SK-N-SH (cell line): ENCODE data around the gene CACNG7.

Experiments used
- CTCF ChIP-seq: fragments of 200-600 bp; sonication (generic); IDR thresholded peaks from 2 replicates; pipeline ENCODE4 v1.6.1; 2017; ENCODE audit warnings: antibody characterized with exemption, mild to moderate bottlenecking, moderate library complexity
- EP300 ChIP-seq, 2 experiments: IDR thresholded peaks; 2 replicates each; pipeline versions ENCODE4 v1.4.0 to v1.6.1; 2012; ENCODE audit warnings: borderline replicate concordance in 1 of 2, low read depth in 1 of 2, low read length in 1 of 2
- TAF1 ChIP-seq: IDR thresholded peaks from 2 replicates; pipeline ENCODE4 v1.6.1; 2012; ENCODE audit warnings: low read depth, mild to moderate bottlenecking, low read length, moderate library complexity, borderline replicate concordance

- TF ChIP-seq TAF1 (no peak), CTCF (no peak), EP300 (IDR thresholded peaks at IDR 0.05; ENCODE audit: borderline replicate concordance in 1 of 2, low read depth in 1 of 2, low read length in 1 of 2) (no peak)
Measured at GRCh38 chr19:53905787-53906186, 3.3 kb upstream of the CACNG7 start.
